DND-41 (cell line): ENCODE measurements around the gene POLG2.

Source experiments
- ATAC-seq: fragments of 200-7000 bp; cut with Tn5 transposase; 3 replicates; pipeline ENCODE4 v1.9.1; 2021; ENCODE audit warnings: low read depth; ENCODE audit not compliant: insufficient read depth
- DNase-seq: peaks from one replicate; pipeline ENCODE4 v3.0.0-alpha.2; 2020
- H2AFZ ChIP-seq: 2 replicates; pipeline ENCODE4 v1.6.0; 2012; ENCODE audit warnings: low read depth, low read length
- H3K27ac ChIP-seq: 2 replicates; pipeline ENCODE4 v1.5.1; 2012; ENCODE audit warnings: low read length, inconsistent platforms
- H3K27me3 ChIP-seq: fragments of 200-600 bp; sonication (generic); 2 replicates; pipeline ENCODE4 v1.6.0; 2012; ENCODE audit warnings: low read length, mild to moderate bottlenecking, inconsistent platforms; ENCODE audit not compliant: insufficient read depth, poor library complexity
- H3K36me3 ChIP-seq: 2 replicates; pipeline ENCODE4 v1.5.1; 2012; ENCODE audit warnings: low read length, inconsistent platforms; ENCODE audit not compliant: insufficient read depth
- H3K4me1 ChIP-seq: 2 replicates; pipeline ENCODE4 v1.5.1; 2012; ENCODE audit warnings: mild to moderate bottlenecking, low read length; ENCODE audit not compliant: insufficient read depth
- H3K4me2 ChIP-seq: 2 replicates; pipeline ENCODE4 v1.6.0; 2012; ENCODE audit warnings: mild to moderate bottlenecking, moderate library complexity, low read length, inconsistent platforms; ENCODE audit not compliant: insufficient read depth
- H3K4me3 ChIP-seq, 2 experiments: fragments of 200-600 bp in 1 of 2; shearing (Covaris generic) in 1 of 2; 2 replicates each; pipeline ENCODE4 v1.5.1; 2012 to 2016; ENCODE audit warnings: inconsistent platforms in 2 of 2, low read length in 2 of 2, mild to moderate bottlenecking in 2 of 2, low read depth in 1 of 2, moderate library complexity in 1 of 2
- H3K79me2 ChIP-seq: 2 replicates; pipeline ENCODE4 v1.6.0; 2012; ENCODE audit warnings: low read length, inconsistent platforms; ENCODE audit not compliant: insufficient read depth
- H3K9ac ChIP-seq: 2 replicates; pipeline ENCODE4 v1.6.0; 2012; ENCODE audit warnings: low read depth, mild to moderate bottlenecking, inconsistent platforms, low read length, moderate library complexity
- H3K9me3 ChIP-seq: 2 replicates; pipeline ENCODE4 v1.5.1; 2012; ENCODE audit warnings: low read length, moderate library complexity, mild to moderate bottlenecking, inconsistent platforms; ENCODE audit not compliant: insufficient read depth, severe bottlenecking
- H4K20me1 ChIP-seq: 2 replicates; pipeline ENCODE4 v1.6.0; 2012; ENCODE audit warnings: low read length; ENCODE audit not compliant: insufficient read depth
- CTCF ChIP-seq: IDR thresholded peaks from 2 replicates; pipeline ENCODE4 v1.5.1; 2012; ENCODE audit warnings: borderline replicate concordance, low read length, moderate library complexity, mild to moderate bottlenecking; ENCODE audit not compliant: poor library complexity, severe bottlenecking; ENCODE audit errors: extremely low read depth
- EZH2 ChIP-seq: IDR thresholded peaks from 3 replicates; pipeline ENCODE4 v1.6.1; 2012; ENCODE audit warnings: borderline replicate concordance, low read depth, mild to moderate bottlenecking, moderate library complexity, low read length, inconsistent platforms; ENCODE audit not compliant: severe bottlenecking

The POLG2 gene

GRCh38 chr17:64496786-64497564 lies at the start of gene POLG2:
TSS of gene POLG2 (minus strand) at chr17:64497054. CDS start at chr17:64496968, 86 bp downstream.
- H3K36me3 ChIP-seq: peaks cover 48% of the 10 kb centered on the region
- TF ChIP-seq EZH2 (no peak), CTCF (peak; percentile 78)
- H3K79me2 ChIP-seq: peaks cover 65% of the 10 kb centered on the region
- no peaks in the 10 kb centered on the region for H3K9me3 ChIP-seq
- H3K27ac ChIP-seq: peak within 1 kb of the TSS; percentile 89
- DNase-seq: peak; percentile 96
- H2AFZ ChIP-seq: peak within 1 kb of the TSS; percentile 88
- peak within 1 kb of the TSS; percentile 77 for H3K4me2 ChIP-seq
- peak within 1 kb of the TSS; percentile 56 to 71 for H3K4me3 ChIP-seq
- H4K20me1 ChIP-seq: peaks cover 37% of the 10 kb centered on the region
- H3K4me1 ChIP-seq: peaks cover 80% of the 10 kb centered on the region
- no peaks in the 10 kb centered on the region for H3K27me3 ChIP-seq
- ATAC-seq: peak; percentile 85
- H3K9ac ChIP-seq: peak within 1 kb of the TSS; percentile 72

- Histone ChIP-seq H3K36me3 (peaks cover 78% of the 10 kb centered on the region), H2AFZ (no peak overlapping the region), H3K9me3 (no peaks in the 10 kb centered on the region), H3K4me2 (no peak overlapping the region), H3K27me3 (no peaks in the 10 kb centered on the region), H4K20me1 (no peaks in the 10 kb centered on the region), H3K4me1 (no peaks in the 10 kb centered on the region), H3K4me3 (no peak overlapping the region), H3K79me2 (no peaks in the 10 kb centered on the region), H3K9ac (no peak overlapping the region), H3K27ac (no peak overlapping the region)
- TF ChIP-seq EZH2: no peak
- TF ChIP-seq CTCF: no peak
- DNase-seq: no peak
- no peak for ATAC-seq
Measured at GRCh38 chr17:64544742-64545141, 47.9 kb upstream of the POLG2 start.

GRCh38 chr17:64540118-64540776 lies 43.4 kb upstream of the POLG2 start:
- ATAC-seq (peak; percentile 30; the same call in 1 of the 3 replicates), DNase-seq (no peak)
- Histone ChIP-seq H3K9ac (no peak overlapping the region), H3K27ac (no peak overlapping the region), H3K4me1 (no peaks in the 10 kb centered on the region), H3K4me2 (no peak overlapping the region), H2AFZ (no peak overlapping the region), H3K9me3 (no peaks in the 10 kb centered on the region), H4K20me1 (no peaks in the 10 kb centered on the region), H3K79me2 (no peaks in the 10 kb centered on the region), H3K4me3 (no peak overlapping the region), H3K27me3 (no peaks in the 10 kb centered on the region), H3K36me3 (peaks cover 75% of the 10 kb centered on the region)
- no peak for TF ChIP-seq EZH2
- no peak for TF ChIP-seq CTCF
